Measurements from ENCODE around the gene PAX2. TPM values are rescaled to one million over a fixed set of nuclear protein-coding genes. Genes with fewer than 3 reads are reported as not detected.

Gene PAX2
- total RNA-seq, 1 experiment from 2014 or later = not detected

DNA sequence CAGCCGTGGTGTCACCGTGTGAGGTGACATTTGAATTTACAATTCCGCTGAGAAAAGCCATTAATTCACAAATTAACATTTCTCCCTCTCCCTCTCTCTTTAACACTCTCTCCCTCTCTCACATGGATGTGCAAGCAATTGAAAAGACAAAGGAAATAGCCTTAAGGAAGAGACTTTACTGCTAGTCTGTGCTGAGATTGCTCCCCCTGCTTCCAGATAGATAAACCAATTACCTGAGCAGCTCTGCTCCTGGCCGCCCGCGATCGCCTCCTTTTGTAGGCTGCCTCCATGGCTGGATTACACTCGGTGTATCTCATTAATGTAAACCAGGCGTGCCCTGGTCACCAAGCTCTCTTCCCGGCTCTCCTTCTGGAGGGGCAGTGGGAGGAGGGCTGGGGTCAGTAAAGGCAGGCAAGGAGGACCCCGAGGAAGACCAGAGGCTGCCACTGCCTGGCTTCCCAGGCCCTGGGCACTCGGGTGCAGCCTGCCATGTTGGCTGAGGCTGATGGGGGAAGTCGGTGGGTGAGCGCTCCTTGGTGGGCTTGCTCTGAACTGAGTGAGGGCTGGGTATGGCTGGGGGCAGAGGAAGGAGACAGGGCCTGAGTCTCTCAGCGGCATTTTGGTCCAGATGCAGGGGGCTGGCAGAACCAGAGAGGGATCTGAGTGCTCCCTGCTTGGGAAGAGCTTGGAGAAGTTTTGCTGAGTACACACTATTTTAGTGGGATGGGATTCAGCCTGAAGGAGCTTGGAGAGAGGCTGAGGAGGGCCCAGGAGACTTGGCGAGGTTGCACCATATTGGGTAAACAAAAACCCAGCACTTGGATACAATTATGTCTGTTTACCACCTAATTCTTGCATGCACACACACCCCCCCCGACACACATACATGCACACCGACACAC is 42.9 kb downstream of the PAX2 start:
- DNase-seq (ENCODE audit: low read depth) = no peak

DNA sequence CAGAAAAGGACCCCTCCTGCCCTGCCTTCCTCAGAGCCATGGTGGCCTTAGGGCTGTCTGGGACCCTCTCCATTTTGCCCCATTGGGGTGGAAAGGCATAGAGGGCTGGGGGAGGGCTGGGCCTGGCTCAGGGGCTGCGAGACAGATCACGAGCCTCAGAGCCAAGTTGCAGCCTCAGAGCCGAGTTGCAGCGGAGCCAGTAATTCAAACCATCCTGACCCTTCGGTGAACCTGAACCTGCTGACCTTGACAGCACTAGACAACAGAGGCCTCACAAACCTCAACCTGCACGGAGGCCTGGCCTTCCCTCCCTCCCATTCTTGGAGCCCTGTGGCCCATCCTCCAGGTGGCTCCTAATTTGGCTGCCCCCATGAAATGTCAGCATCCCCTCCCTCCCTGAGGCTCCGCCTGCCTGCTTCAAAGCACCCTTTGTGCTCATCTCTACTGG is 45.4 kb downstream of the PAX2 start:
- no peak for DNase-seq (ENCODE audit: low read depth)

DNA sequence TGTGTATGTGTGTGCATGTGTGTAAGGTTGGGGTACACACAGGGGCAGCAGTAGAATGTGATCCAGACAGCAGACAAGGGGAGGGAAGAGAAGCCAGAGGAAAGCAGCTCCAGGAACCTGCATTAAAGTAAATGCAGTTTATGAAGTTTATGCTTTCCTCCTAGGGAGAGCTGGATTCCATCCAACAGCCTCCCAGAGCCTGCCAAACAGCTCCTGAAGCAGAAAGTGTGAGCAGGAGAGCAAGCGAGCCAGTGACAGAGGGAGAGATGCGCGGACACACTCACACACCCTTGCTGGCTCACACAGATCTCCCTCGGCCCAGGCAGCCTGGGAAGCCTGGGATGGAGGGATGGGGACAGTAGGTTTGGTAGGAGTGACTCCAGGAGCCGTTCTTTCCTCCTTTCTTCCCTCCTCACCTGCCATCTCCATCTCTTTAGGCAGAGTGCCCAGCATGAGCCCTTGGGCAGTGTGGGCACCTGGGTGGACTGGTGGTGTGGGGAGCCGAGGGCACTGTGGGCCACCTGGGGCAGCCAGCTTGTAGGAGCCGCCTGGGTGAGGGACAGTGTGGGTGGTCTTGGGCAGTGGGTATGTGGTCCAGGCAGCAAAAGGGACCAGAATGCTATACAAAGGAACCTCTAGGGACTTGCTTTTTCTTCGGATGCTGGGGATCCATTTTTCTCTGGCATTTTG is 46.1 kb downstream of the PAX2 start:
- DNase-seq (ENCODE audit: low read depth) = no peak

DNA sequence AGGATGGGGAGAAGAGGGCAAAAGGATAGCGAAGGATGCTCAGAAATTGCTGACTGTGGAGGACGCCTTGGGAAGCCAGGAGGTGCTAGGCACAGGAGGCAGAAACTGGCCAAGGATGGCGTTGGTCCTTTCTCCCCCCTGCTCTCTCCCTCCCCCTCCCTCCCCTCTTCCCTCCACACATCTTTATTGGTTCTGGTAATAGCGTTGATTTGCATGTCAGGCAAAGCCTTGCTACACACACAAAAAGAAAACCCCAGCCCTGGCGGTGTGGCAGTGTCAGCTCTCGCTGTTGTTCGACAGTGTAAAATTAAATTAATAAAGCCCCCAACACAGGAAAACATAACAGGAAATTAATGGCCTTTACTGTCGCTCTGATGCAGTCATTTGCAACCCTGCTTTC is 47.2 kb downstream of the PAX2 start:
- DNase-seq (ENCODE audit: low read depth) = no peak

DNA sequence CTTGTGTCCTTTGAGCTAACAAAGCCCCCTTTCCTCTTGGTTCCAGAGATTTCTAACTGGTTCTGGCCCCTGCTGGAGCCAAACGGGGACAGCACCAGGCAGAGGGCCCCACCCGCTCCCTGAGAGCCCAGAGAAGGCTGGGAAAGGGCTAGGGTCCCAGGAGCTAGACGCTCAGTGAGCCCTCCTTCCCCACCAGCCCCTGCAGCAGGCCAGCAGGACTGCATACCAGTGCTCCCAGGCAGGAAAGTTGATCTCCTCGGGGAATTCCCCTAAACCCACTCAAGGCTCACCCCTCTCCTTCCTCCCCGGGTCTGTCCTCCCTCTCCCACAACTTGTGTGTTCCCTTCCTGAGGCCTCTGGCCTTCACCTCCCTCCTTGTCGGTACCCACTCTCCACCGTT is 47.7 kb downstream of the PAX2 start:
- DNase-seq (ENCODE audit: low read depth) = no peak

DNA sequence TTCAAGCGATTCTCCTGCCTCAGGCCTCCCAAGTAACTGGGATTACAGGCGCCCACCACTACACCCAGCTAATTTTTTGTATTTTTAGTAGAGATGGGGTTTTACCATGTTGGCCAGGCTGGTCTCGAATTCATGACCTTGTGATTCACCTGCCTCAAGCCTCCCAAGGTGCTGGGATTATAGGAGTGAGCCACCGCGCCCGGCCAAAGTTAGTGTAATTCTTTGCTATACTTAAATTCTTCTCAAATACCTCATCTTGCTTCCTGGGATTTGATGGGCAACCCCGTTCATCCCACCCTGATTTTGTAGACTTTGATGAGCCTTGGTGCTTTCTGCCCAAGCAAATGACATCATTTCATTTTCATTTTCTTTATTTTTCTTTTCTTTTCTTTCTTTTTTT is 54.5 kb downstream of the PAX2 start:
- no peak for DNase-seq (ENCODE audit: low read depth)

DNA sequence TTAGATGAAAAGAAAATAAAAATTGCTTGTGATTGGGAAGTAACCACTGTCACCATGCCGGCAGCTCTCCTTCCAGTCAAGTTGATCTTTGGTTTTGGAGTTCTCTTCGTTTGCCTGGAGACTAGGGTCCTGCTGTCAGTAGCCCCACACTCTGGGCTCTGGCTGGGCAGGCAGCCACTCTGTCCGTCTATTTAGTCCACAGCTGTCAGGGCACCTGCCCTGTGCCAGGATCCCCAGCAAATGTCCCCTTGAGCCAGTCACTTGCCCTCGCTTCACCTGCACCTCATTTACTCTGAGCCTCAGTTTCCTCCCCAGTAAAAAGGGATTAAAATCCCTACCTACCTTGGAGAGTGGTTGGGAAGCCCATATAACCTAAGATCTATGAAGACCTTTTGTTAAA is 55.5 kb downstream of the PAX2 start:
- no peak for DNase-seq (ENCODE audit: low read depth)

DNA sequence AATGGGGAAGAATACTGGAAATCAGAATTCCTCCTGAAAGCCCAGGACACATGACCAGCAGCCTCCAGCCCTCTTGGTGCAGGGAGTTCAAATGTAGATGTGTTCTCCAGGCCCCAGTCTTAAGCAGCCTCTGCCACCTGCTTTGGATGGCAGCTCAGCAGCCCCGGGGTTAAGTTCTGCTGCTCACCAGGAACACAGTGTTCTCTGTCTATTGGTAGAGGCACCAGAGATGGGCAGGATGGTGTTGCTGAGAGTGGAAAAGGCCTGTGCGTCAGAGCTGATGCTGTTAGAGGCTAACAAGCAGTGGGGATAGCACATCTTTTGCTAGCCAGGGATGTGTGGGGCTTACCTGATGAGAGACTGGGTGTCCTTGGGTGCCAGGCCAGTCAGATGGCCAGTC is 56.8 kb downstream of the PAX2 start:
- no peak for DNase-seq (ENCODE audit: low read depth)

DNA sequence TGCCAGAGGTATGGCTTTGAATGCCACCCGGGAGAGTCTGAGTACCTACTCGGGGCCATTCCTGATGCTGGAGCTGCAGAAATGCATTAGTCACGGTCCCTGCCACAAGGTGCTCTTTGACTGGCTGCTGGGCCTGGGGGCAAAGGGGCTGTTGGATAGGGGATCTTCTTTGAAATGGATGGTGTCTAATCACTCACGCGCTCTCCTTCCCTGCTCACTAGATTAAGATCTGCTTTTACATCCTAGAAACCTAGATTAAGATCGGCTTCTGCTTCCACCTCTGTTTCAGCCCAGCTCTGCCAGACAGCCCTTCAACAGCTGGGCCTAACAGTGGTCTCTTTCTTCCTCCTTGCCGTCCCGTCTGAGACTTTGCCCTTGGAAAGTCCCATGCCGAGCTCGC is 57.2 kb downstream of the PAX2 start:
- DNase-seq (ENCODE audit: low read depth) = no peak

DNA sequence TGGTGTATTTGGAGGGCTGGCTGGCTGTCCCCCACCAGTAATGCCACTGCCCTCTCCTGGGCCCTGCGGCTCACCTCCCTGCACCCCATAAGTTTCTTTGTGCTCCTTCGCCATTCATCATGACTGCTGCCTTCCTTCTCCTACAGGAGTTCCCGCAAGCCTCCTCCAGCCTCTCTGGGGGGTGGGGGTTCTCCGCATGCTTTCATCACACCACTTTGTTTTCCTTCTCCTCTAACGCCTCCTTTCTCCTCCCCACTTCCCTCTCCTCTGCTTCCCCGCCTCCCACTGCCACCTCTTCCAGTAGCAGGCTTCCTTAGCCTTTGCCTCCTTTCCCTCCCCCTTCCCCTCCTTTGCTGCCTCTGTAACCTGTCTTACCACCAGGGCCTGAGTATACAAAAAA is 58.1 kb downstream of the PAX2 start:
- no peak for DNase-seq (ENCODE audit: low read depth)

DNA sequence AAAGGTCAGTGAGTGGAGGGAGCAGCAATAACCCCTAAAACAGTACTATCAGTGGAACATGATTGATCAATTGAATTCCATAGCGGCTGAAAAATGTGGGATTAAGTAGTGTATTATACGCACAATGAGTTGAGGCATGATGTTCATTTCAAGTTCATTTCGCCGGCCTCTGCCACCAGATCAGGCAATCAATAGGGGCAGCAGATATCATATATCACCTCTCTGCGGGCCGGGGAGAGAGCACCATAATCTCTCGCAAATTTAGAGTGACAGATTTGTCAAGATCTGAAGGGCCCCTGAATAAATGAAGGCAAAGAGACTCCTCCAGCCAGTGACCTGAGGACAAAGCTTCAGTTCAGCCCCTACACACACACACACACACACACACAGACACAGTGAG is 58.5 kb downstream of the PAX2 start:
- no peak for DNase-seq (ENCODE audit: low read depth)

DNA sequence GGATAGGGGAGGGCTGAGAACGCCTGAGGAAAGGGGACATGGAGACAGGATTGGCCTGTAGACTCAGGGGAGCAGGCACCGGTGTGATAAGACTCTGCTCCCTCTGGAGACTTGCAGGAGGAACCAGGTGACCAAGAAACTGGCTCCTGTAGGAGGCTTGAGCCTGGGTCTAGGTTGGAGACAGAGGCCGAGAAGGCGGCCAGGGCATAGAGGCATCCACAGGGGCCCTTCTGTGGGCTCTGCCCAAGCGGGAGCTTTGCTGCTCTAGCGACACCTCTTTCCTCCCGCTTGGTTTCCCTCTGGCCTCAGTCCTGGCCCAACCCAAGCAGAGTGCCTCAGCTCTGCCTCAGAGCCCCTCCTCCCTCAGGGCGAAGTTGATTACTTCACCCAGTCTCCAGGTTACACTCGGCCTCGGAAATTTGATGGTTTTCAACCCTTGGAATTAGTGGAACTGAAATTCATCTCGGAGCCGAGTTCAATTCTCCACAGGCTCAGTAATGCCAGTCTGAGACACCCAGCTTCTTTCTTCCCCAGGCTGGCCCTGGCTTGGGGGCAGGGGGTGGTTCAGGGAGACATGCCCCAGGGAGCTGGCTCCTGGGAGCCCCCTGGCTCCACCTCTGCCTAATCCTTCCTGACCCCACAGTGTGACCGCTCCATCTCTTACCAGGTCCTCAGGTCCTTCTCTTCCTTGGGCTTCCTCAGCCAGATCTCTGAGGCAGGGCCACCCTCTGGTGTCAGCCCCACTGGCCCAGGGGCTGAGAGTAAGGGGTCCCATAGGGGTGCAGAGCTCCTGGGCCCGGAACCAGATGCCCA is 60.4 kb downstream of the PAX2 start:
- DNase-seq (ENCODE audit: low read depth) = no peak

DNA sequence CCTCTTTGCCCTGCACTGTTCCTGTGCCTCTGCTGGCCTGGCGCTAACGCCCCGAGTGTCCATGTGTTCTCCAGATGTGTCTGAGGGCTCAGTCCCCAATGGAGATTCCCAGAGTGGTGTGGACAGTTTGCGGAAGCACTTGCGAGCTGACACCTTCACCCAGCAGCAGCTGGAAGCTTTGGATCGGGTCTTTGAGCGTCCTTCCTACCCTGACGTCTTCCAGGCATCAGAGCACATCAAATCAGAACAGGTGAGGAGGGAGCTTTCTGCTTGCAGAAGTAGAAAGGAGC is 60.9 kb downstream of the PAX2 start:
- DNase-seq (ENCODE audit: low read depth) = no peak

DNA sequence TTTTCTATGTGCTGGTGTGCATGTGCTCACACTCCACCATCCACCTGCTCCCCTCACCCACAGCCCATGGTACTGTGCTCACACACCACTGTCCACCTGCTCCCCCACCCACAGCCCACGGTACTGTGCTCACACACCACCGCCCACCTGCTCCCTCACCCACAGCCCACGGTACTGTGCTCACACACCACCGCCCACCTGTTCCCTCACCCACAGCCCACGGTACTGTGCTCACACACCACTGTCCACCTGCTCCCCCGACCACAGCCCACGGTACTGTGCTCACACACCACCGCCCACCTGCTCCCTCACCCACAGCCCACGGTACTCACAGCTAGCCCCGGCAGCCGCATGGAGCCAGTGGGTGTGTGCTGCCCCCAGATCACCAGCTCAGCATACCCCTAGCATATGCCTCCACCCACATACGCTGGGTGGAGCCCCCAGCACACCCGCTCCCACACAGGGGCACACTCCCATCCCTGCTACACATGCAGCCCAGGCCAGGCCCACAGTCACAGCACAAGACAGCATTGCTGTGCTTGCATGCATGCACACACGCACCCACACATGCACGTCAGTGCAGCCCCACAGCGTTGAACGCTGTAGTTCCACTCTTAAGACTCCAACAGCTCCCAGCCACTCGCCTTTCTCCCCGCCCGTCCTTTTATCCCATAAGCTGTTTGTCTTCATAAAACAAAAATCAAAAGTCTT is 62.0 kb downstream of the PAX2 start:
- no peak for DNase-seq (ENCODE audit: low read depth)

DNA sequence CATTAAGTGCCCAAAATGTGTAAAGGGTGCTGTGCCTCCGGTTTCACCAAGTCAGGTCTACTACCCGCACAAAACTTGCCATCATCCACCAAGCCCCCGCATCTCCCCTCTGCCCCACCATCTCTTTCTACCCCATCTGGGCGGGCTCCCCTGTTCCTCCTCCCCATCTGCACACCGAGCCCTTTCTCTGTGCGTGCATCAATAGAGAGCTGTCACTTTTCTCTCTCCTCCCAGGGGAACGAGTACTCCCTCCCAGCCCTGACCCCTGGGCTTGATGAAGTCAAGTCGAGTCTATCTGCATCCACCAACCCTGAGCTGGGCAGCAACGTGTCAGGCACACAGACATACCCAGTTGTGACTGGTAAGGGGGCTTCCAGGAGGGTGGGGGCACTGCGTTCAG is 63.5 kb downstream of the PAX2 start:
- no peak for DNase-seq (ENCODE audit: low read depth)

DNA sequence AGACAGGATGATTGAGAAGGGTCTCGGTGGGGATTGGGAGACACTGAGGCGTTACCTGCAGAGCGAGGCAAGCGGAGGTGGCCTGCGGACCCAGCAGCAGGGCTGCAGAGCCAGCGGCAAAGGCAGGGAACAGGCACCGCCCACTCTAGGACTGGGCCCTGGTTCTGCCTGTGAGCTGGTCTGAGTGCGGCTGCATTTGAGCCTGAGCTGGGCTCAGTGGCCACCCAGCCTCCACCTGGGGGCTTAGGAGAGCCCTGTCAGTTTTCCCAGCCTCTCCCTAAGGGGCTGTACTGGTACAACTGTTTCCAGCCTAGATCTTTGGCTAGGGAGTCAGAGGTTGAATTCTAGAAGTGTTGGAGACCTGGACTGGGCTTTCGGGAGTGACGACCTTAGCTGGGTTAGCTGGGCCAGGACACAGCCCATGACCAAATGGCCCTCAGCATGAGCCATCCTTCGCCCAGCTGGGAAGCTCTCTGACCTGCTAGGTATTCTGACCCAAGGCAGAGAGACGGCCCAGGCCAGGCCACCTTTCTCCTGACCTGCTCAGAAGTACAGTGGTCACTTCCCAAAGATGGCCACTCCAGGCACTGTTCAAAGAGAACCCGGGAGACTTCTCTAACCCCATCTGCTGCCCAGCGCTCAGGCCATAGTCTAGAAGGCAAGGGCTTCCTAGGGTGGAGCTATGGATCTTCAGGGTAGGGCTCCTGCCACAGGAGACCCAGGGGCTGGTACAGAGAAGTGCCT is 64.9 kb downstream of the PAX2 start:
- no peak for DNase-seq (ENCODE audit: low read depth)

DNA sequence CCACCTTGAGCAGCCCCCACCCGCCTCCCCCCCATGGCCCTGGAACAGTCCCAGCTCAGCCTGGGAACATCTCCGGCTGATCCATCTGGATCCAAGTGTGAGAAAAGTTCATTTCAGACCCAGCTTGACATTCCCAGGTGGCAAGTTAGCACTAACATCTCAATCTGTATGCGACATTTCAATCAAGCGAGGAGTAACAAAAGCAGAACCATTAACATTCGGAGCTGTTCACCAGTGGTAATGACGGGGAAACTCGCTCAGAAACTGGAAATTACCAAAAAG is 65.4 kb downstream of the PAX2 start:
- no peak for DNase-seq (ENCODE audit: low read depth)

DNA sequence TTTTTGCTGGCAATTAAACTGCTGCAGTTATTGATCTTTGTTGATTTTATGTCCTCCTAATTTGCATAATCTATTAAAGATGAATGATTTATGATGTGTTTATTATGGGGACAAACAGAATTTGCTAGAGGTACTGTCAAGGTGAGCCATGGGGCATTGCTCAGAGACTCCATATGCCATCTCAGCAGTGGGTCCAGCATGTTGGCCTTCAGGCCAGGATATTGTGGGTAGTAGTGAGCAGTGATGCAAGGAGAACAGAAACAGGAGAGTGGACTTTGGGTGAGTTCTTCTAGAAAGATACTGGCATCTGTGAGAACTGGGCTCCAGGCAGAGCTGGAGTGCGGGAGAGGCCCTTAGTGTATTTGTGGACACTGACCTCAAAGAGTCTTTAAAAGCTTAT is 65.9 kb downstream of the PAX2 start:
- DNase-seq (ENCODE audit: low read depth) = no peak

DNA sequence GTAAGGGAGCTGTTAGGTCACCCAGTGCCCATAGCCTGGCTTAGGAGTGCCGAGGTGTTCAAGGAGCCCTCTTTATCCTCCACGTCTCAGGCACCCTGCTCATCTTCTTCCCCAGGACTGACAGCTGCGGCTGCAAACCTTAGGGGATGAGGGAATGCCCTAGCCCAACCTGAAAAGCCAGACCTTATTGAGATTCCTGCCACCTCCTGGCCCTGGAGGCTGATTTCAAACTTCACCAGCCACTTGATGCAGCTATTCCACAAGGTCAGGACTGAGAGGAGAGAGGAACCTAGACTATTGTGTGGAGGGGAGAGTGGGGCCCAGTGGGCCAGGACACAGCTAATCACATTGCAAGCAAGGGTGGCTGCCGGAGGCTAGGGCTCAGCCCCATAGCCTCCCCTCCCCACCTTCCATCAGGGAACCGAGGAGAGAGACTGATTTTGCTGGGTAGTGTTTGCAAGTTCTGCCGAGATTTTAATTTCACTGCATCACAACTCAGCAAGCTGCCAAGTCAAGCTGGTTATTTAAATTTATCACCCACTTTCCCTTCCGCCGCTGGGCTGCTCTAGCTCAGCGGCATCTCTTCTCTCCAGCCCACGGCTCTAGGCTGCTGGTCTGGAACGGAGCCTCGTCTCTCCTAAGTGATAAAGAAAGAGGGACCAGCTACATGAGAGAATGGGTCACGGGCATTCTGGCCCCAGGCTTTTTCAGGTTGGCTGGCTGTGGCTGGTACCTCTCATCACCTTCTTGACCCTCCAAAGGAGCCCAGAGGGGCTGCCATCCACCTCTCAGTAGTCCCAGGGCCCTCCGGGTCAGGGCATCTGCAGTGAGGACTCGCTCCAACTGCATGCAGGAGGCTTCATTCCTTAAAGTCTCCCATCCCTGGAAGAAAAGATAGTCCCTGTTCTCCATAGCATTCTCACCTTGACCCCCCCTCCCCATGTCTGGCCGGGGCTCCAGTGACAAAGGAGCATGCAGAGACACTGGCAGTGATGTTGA is 66.7 kb downstream of the PAX2 start:
- no peak for DNase-seq (ENCODE audit: low read depth)

DNA sequence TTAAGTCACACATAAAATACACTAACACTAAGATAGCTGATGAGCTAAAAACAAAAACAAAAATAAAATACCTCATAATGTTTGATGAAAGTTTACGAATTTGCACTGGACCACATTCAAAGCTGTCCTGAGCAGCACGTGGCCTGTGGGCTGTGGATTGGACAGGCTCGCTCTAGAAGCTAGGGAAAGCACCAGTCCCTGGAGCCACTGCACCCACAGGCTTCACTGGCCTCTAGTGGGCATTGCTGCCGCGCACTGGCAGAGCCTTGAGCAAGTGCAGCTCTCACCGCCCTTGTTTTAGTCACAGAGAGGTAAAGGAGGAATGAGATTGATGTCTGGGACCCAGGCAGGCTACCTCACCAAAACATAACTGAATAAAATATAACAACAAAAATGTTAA is 67.6 kb downstream of the PAX2 start:
- no peak for DNase-seq (ENCODE audit: low read depth)
